Liver (tissue), 9 donors: Measurements from ENCODE around the gene KRTAP10-2. TPM values are rescaled to one million over a fixed set of nuclear protein-coding genes. Genes with fewer than 3 reads are reported as not detected.
"Not testable (repeated sequence)": the region's sequence is repeated elsewhere in the genome, so short reads cannot be mapped to it uniquely, and the experiment has no call there.

Experiments used
- DNase-seq: peaks from one replicate; pipeline ENCODE4 v3.0.0-alpha.2; 2017; ENCODE audit warnings: low spot score
- H3K27ac ChIP-seq, 2 donors: one replicate each; pipeline ENCODE4 v1.7.0; 2013; ENCODE audit warnings: inconsistent platforms in 2 of 2, low read length in 2 of 2, control low read depth in 1 of 2, low read depth in 1 of 2, mild to moderate bottlenecking in 1 of 2
- H3K27me3 ChIP-seq, 4 donors: one replicate each; pipeline versions ENCODE4 v1.6.1 to v1.7.0; 2013; ENCODE audit warnings: low read length in 3 of 4, inconsistent platforms in 1 of 4, mild to moderate bottlenecking in 1 of 4, moderate library complexity in 1 of 4; ENCODE audit not compliant: control insufficient read depth in 4 of 4, insufficient read depth in 4 of 4
- H3K36me3 ChIP-seq, 4 donors: one replicate each; pipeline versions ENCODE4 v1.6.1 to v1.7.0; 2013; ENCODE audit warnings: low read length in 3 of 4, mild to moderate bottlenecking in 3 of 4, low read depth in 1 of 4, moderate library complexity in 1 of 4; ENCODE audit not compliant: control insufficient read depth in 4 of 4, insufficient read depth in 3 of 4
- H3K4me1 ChIP-seq, 4 donors: one replicate each; pipeline versions ENCODE4 v1.6.1 to v1.7.0; 2013; ENCODE audit warnings: low read length in 3 of 4, mild to moderate bottlenecking in 3 of 4, moderate library complexity in 1 of 4; ENCODE audit not compliant: control insufficient read depth in 4 of 4, insufficient read depth in 4 of 4
- H3K4me3 ChIP-seq, 3 donors: one replicate each; pipeline versions ENCODE4 v1.6.1 to v1.7.0; 2013; ENCODE audit warnings: low read length in 3 of 3, control low read depth in 1 of 3, low read depth in 1 of 3, mild to moderate bottlenecking in 1 of 3
- H3K9ac ChIP-seq, 2 donors: one replicate each; pipeline ENCODE4 v1.7.0; 2013; ENCODE audit warnings: low read length in 2 of 2, mild to moderate bottlenecking in 2 of 2, moderate library complexity in 2 of 2, control low read depth in 1 of 2, low read depth in 1 of 2
- H3K9me3 ChIP-seq, 4 donors: one replicate each; pipeline versions ENCODE4 v1.6.1 to v1.7.0; 2013; ENCODE audit warnings: low read length in 3 of 4; ENCODE audit not compliant: control insufficient read depth in 4 of 4
- EGR1 ChIP-seq, 2 donors: IDR thresholded peaks; 2 replicates each; pipeline ENCODE4 v1.6.1; 2016 to 2018; ENCODE audit warnings: antibody characterized with exemption in 2 of 2, low read depth in 2 of 2
- FOXA1 ChIP-seq: IDR thresholded peaks from 2 replicates; pipeline ENCODE4 v1.6.1; 2016; ENCODE audit warnings: antibody characterized with exemption
- FOXA2 ChIP-seq: IDR thresholded peaks from 2 replicates; pipeline ENCODE4 v1.6.1; 2016; ENCODE audit warnings: antibody characterized with exemption
- GABPA ChIP-seq, 2 donors: IDR thresholded peaks in 1 of 2; conservative IDR thresholded peaks in 1 of 2; 2 replicates each; pipeline ENCODE4 v1.6.1; 2016; ENCODE audit warnings: antibody characterized with exemption in 2 of 2, mild to moderate bottlenecking in 1 of 2, moderate library complexity in 1 of 2
- HNF4A ChIP-seq, 2 donors: conservative IDR thresholded peaks; 2 replicates each; pipeline ENCODE4 v1.6.1; 2016; ENCODE audit warnings: antibody characterized with exemption in 2 of 2, mild to moderate bottlenecking in 2 of 2
- HNF4G ChIP-seq: IDR thresholded peaks from 2 replicates; pipeline ENCODE4 v1.6.1; 2016; ENCODE audit warnings: antibody characterized with exemption
- JUND ChIP-seq, 2 donors: IDR thresholded peaks; 2 replicates each; pipeline ENCODE4 v1.6.1; 2016; ENCODE audit warnings: antibody characterized with exemption in 2 of 2
- NR2F2 ChIP-seq: IDR thresholded peaks from 2 replicates; pipeline ENCODE4 v1.6.1; 2016; ENCODE audit warnings: antibody characterized with exemption
- RAD21 ChIP-seq, 2 donors: IDR thresholded peaks; 2 replicates each; pipeline ENCODE4 v1.6.1; 2016; ENCODE audit warnings: antibody characterized with exemption in 2 of 2, mild to moderate bottlenecking in 2 of 2
- RXRA ChIP-seq, 2 donors: IDR thresholded peaks; 2 replicates each; pipeline ENCODE4 v1.6.1; 2017 to 2018; ENCODE audit warnings: antibody characterized with exemption in 2 of 2, mild to moderate bottlenecking in 1 of 2
- SP1 ChIP-seq: IDR thresholded peaks from 2 replicates; pipeline ENCODE4 v1.6.1; 2018; ENCODE audit warnings: antibody characterized with exemption, mild to moderate bottlenecking
- TAF1 ChIP-seq: conservative IDR thresholded peaks from 2 replicates; pipeline ENCODE4 v1.6.1; 2016; ENCODE audit warnings: antibody characterized with exemption, mild to moderate bottlenecking
- YY1 ChIP-seq: IDR thresholded peaks from 2 replicates; pipeline ENCODE4 v1.6.1; 2016; ENCODE audit warnings: antibody characterized with exemption, mild to moderate bottlenecking
- WGBS: extraction: QIAGEN DNeasy Blood & Tissue Kit; methylation state at CpG from one replicate; pipeline ENCODE4 v1.1.7; 2013; 5-methylcytosine and 5-hydroxymethylcytosine counted together
- polyA plus RNA-seq, 2 donors: library from polyadenylated mRNA; stranded (reverse) in 1 of 2; unstranded in 1 of 2; fragments of 200-250 nt in 1 of 2; fragments of >200 nt in 1 of 2; fragmentation: Nextera tagmentation in 1 of 2; extraction: Ambion mirVana in 1 of 2; gene quantifications; one replicate each; pipeline versions ENCODE4 v1.2.1 to v1.2.3, GENCODE V29; 2013 to 2015
- total RNA-seq, 2 donors: library from RNA; depleted of rRNA; stranded (reverse); fragments of >200 nt; gene quantifications; one replicate each; pipeline ENCODE4 v1.2.3, GENCODE V29; 2014
- TF ChIP-seq, protein P1 (sequence below): IDR thresholded peaks from 2 replicates; pipeline ENCODE4 v1.6.1; 2016; ENCODE audit warnings: antibody characterized with exemption, mild to moderate bottlenecking
- TF ChIP-seq, protein P2 (sequence below): fragments of 150-350 bp; IDR thresholded peaks from 2 replicates; pipeline ENCODE4 v1.5.1; 2017; ENCODE audit warnings: improper control_type of control experiment, low read depth, low read length; ENCODE audit not compliant: missing input control
- TF ChIP-seq, protein P3 (sequence below): IDR thresholded peaks from 2 replicates; pipeline ENCODE4 v1.6.1; 2016; ENCODE audit warnings: antibody characterized with exemption
- TF ChIP-seq, protein P4 (sequence below): IDR thresholded peaks from 2 replicates; pipeline ENCODE4 v1.6.1; 2016; ENCODE audit warnings: antibody characterized with exemption
- TF ChIP-seq, protein P5 (sequence below): IDR thresholded peaks from 2 replicates; pipeline ENCODE4 v1.6.1; 2016; ENCODE audit warnings: antibody characterized with exemption
- donor health status: healthy.
- donor health status: healthy.
- donor health status: healthy.
- donor health status: healthy.
- donor health status: healthy.

KRTAP10-2 gene
- total and polyA plus RNA-seq, 4 donors = not detected

DNA sequence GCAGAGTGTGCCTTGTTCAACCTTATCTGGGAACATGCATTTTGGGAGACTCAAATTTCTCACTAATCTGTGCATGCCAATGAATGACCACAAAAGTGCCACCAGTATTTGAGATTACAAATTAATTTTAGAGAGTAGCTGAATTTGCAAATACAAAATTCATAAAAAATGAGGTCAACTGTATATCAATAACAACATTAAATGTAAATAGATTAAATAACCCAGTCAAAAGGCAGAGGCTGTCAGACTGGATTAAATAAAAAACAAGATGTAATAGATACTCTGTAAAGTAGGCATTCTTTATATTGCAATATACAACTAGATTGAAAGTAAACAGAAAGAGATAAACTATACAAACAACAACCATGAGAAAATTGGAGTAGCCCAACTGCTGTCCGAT lies 12.8 kb upstream of the KRTAP10-2 start (continued):
- TF ChIP-seq, protein P1, sequence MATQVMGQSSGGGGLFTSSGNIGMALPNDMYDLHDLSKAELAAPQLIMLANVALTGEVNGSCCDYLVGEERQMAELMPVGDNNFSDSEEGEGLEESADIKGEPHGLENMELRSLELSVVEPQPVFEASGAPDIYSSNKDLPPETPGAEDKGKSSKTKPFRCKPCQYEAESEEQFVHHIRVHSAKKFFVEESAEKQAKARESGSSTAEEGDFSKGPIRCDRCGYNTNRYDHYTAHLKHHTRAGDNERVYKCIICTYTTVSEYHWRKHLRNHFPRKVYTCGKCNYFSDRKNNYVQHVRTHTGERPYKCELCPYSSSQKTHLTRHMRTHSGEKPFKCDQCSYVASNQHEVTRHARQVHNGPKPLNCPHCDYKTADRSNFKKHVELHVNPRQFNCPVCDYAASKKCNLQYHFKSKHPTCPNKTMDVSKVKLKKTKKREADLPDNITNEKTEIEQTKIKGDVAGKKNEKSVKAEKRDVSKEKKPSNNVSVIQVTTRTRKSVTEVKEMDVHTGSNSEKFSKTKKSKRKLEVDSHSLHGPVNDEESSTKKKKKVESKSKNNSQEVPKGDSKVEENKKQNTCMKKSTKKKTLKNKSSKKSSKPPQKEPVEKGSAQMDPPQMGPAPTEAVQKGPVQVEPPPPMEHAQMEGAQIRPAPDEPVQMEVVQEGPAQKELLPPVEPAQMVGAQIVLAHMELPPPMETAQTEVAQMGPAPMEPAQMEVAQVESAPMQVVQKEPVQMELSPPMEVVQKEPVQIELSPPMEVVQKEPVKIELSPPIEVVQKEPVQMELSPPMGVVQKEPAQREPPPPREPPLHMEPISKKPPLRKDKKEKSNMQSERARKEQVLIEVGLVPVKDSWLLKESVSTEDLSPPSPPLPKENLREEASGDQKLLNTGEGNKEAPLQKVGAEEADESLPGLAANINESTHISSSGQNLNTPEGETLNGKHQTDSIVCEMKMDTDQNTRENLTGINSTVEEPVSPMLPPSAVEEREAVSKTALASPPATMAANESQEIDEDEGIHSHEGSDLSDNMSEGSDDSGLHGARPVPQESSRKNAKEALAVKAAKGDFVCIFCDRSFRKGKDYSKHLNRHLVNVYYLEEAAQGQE = no peak
- TF ChIP-seq, protein P2, sequence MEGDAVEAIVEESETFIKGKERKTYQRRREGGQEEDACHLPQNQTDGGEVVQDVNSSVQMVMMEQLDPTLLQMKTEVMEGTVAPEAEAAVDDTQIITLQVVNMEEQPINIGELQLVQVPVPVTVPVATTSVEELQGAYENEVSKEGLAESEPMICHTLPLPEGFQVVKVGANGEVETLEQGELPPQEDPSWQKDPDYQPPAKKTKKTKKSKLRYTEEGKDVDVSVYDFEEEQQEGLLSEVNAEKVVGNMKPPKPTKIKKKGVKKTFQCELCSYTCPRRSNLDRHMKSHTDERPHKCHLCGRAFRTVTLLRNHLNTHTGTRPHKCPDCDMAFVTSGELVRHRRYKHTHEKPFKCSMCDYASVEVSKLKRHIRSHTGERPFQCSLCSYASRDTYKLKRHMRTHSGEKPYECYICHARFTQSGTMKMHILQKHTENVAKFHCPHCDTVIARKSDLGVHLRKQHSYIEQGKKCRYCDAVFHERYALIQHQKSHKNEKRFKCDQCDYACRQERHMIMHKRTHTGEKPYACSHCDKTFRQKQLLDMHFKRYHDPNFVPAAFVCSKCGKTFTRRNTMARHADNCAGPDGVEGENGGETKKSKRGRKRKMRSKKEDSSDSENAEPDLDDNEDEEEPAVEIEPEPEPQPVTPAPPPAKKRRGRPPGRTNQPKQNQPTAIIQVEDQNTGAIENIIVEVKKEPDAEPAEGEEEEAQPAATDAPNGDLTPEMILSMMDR = no peak
- no peak for TF ChIP-seq SP1
- TF ChIP-seq, protein P3, sequence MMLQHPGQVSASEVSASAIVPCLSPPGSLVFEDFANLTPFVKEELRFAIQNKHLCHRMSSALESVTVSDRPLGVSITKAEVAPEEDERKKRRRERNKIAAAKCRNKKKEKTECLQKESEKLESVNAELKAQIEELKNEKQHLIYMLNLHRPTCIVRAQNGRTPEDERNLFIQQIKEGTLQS = no peak

DNA sequence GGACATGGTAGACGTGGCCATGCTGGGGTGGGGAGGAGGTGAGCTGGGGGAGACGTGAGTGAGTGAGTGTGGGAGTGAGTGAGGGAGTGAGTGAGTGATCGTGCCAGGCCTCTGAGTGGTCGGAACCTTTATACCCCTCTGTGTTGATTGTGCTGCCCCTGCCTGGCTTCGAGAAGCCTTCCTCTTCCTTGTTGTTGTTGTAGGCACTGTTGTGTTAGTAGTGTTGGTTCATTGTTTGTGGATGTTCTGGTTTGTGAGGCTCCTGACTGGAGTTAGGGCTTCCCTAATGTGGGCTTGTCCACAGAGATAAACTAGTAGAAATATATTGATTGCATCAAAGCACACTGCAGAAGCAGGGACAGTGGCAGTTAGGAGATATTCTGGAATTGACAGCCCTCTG lies 7.4 kb upstream of the KRTAP10-2 start, which contains the start of gene KRTAP10-3:
KRTAP10-3 (minus strand) TSS at position 101 of the 400 bp plus-strand sequence; CDS start at position 21, 80 bp downstream.
- H3K9ac ChIP-seq = no peak within 1 kb of the TSS
- peak; percentile 19 for DNase-seq
- H3K4me1 ChIP-seq = peaks cover 0 to 4% (median 0%) of the 10 kb centered on the region in 4 donors
- no peaks in the 10 kb centered on the region for H3K27me3 ChIP-seq
- no peaks in the 10 kb centered on the region for H3K36me3 ChIP-seq
- H3K9me3 ChIP-seq = no peaks in the 10 kb centered on the region
- H3K4me3 ChIP-seq = no peak within 1 kb of the TSS
- 74% methylated on average over 5 of the region's 5 CpGs for WGBS
- no peak within 1 kb of the TSS for H3K27ac ChIP-seq
- TF ChIP-seq, protein P2 = no peak
- TF ChIP-seq HNF4A (conservative IDR thresholded peaks at IDR 0.05) (no peak), RXRA (IDR thresholded peaks at IDR 0.05) (no peak), NR2F2 (no peak), FOXA1 (no peak), TAF1 (no peak), YY1 (no peak), FOXA2 (no peak), HNF4G (no peak), EGR1 (IDR thresholded peaks at IDR 0.05; ENCODE audit: low read depth in 2 of 2) (no peak), SP1 (no peak), JUND (IDR thresholded peaks at IDR 0.05) (no peak), GABPA (IDR thresholded peaks at IDR 0.05 in 1 of 2, conservative IDR thresholded peaks at IDR 0.05 in 1 of 2) (no peak), RAD21 (IDR thresholded peaks at IDR 0.05) (no peak)
- TF ChIP-seq, protein P4, sequence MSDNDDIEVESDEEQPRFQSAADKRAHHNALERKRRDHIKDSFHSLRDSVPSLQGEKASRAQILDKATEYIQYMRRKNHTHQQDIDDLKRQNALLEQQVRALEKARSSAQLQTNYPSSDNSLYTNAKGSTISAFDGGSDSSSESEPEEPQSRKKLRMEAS = no peak
- TF ChIP-seq, protein P5, sequence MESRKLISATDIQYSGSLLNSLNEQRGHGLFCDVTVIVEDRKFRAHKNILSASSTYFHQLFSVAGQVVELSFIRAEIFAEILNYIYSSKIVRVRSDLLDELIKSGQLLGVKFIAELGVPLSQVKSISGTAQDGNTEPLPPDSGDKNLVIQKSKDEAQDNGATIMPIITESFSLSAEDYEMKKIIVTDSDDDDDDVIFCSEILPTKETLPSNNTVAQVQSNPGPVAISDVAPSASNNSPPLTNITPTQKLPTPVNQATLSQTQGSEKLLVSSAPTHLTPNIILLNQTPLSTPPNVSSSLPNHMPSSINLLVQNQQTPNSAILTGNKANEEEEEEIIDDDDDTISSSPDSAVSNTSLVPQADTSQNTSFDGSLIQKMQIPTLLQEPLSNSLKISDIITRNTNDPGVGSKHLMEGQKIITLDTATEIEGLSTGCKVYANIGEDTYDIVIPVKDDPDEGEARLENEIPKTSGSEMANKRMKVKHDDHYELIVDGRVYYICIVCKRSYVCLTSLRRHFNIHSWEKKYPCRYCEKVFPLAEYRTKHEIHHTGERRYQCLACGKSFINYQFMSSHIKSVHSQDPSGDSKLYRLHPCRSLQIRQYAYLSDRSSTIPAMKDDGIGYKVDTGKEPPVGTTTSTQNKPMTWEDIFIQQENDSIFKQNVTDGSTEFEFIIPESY = no peak
- TF ChIP-seq, protein P1 = no peak

DNA sequence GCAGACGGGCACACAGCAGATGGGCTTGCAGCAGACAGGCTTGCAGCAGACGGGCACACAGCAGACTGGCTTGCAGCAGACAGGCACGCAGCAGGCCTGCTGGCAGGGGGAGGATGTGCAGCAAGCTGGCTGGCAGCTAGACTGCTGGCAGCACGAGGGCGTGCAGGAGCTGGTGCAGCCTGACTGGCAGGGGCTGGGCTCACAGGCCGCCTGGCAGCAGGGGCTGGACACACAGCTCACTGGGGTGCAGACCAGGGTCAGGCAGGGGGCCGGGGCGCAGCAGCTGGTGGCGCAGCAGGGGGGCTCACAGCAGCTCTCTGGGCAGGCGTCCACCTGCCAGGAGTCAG lies 7.0 kb upstream of the KRTAP10-2 start:
- not testable (repeated sequence) for H3K27me3 ChIP-seq, H3K9ac ChIP-seq, H3K4me3 ChIP-seq, H3K36me3 ChIP-seq, DNase-seq, H3K27ac ChIP-seq, H3K4me1 ChIP-seq, H3K9me3 ChIP-seq
- WGBS = 77% methylated on average over 10 of the region's 10 CpGs
